ENCODE data around the gene SFXN5.

The SFXN5 gene

DNA sequence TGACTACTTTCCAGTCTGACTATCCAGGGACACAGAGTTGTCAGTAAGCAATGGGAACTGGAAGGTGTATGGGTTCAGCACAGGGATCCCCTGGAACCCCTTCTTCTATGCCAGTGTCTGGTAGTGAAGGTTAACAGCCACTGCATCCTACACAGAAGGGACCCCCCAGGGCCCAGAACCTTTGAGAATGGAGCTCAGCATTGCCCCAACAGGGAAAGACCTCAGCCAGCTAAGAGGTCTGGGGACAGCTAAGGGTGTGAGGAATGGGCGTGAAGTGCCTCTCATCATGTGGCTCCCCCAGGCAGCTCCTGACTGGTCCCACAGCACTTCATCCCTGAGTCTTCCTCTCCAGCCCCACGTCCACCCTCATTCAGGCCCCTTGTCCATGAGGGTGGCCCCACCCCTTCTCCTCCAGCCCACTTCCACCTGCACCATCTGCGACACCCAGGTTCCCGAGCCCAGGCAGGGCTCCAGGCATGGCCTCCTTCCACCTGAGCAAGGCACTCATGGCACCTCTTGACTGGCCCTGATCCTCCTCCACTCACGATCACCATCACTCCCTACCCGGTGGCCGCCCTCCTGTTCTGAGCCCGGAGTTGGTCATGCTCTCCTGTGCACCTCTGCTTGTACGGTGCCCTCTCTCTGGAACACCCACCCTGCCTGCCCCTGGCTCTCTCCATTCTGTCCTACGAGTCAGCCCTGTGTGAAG lies 77.1 kb downstream of the SFXN5 start:
- no peak overlapping the region for H3K4me3 ChIP-seq (ENCODE audit: severe bottlenecking)
- no peak overlapping the region for H3K27ac ChIP-seq (ENCODE audit: poor library complexity, severe bottlenecking)
- no peaks in the 10 kb centered on the region for H3K4me1 ChIP-seq (ENCODE audit: insufficient read depth, poor library complexity, severe bottlenecking)
- no peaks in the 10 kb centered on the region for H3K9me3 ChIP-seq (ENCODE audit: severe bottlenecking)
- TF ChIP-seq, protein P1, sequence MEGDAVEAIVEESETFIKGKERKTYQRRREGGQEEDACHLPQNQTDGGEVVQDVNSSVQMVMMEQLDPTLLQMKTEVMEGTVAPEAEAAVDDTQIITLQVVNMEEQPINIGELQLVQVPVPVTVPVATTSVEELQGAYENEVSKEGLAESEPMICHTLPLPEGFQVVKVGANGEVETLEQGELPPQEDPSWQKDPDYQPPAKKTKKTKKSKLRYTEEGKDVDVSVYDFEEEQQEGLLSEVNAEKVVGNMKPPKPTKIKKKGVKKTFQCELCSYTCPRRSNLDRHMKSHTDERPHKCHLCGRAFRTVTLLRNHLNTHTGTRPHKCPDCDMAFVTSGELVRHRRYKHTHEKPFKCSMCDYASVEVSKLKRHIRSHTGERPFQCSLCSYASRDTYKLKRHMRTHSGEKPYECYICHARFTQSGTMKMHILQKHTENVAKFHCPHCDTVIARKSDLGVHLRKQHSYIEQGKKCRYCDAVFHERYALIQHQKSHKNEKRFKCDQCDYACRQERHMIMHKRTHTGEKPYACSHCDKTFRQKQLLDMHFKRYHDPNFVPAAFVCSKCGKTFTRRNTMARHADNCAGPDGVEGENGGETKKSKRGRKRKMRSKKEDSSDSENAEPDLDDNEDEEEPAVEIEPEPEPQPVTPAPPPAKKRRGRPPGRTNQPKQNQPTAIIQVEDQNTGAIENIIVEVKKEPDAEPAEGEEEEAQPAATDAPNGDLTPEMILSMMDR (IDR thresholded peaks at IDR 0.05; ENCODE audit: poor library complexity, severe bottlenecking) = no peak
- no peaks in the 10 kb centered on the region for H3K36me3 ChIP-seq (ENCODE audit: low read depth)
- ATAC-seq (ENCODE audit: low read depth) (no peak), DNase-seq (ENCODE audit: low spot score) (peak; percentile 52)
- no peaks in the 10 kb centered on the region for H3K27me3 ChIP-seq (ENCODE audit: insufficient read depth, poor library complexity, severe bottlenecking)

DNA sequence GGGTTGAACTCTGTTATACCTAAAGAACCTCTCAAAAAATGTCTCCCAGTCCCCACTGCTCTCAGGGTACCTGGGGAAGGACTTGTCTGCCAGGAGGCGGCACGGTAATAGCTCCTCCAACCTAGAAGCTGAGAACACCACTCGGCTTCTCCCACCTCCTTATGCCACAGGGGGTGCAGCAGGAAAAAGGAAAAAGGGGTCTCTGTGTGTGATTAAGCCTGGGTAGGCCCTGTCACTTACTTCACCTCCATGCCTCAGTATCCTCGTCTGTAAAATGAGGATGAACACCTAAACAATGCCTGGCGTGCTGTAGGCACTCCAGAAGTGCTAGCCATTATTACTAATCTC lies 77.6 kb downstream of the SFXN5 start:
- Histone ChIP-seq H3K36me3 (ENCODE audit: low read depth) (no peaks in the 10 kb centered on the region), H3K4me1 (ENCODE audit: insufficient read depth, poor library complexity, severe bottlenecking) (no peaks in the 10 kb centered on the region), H3K4me3 (ENCODE audit: severe bottlenecking) (no peak overlapping the region), H3K9me3 (ENCODE audit: severe bottlenecking) (no peaks in the 10 kb centered on the region), H3K27ac (ENCODE audit: poor library complexity, severe bottlenecking) (no peak overlapping the region), H3K27me3 (ENCODE audit: insufficient read depth, poor library complexity, severe bottlenecking) (no peaks in the 10 kb centered on the region)
- DNase-seq (ENCODE audit: low spot score) (no peak), ATAC-seq (ENCODE audit: low read depth) (0 out of 3 replicates have a peak, but pooled peaks have one; percentile 8)
- TF ChIP-seq, protein P1 (IDR thresholded peaks at IDR 0.05; ENCODE audit: poor library complexity, severe bottlenecking) = no peak

DNA sequence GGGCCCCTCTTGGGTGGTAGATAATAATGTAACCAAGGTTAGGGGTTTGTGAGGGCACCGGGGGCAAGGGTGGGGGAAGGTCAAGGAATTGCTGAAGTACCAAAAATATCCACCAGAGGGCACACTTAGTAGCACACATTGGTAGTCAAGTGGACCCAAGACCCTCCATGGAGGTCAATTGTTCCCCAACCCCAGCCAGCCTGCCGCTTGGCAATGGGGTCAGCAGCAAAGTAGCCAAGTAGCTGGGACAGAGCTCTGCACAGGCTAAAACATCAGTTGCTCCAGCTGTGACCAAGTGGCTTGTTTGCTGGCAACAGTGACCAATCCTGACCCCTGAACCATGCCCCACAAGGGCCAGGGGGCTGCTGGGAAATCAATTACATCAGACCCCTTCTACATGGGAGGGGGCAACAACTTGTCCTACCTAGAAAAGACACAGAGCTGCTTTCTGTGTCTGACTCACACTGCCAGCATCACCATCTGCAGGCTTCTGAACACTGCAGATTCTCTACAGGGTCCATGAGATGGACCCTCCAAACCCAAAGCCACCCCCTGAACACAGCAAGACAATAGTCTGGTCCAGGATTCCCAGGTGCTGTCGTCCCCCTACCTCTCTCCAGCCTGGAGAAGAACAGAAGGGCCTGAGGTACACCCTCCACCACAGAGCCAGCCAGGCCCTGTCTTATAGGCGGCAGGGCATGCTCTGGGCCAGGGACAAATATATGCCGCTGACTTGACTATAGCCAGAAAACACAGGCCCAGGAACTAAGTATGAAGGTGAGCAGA lies 78.2 kb downstream of the SFXN5 start:
- Histone ChIP-seq H3K27me3 (ENCODE audit: insufficient read depth, poor library complexity, severe bottlenecking) (no peaks in the 10 kb centered on the region), H3K4me3 (ENCODE audit: severe bottlenecking) (no peak overlapping the region), H3K9me3 (ENCODE audit: severe bottlenecking) (no peaks in the 10 kb centered on the region), H3K36me3 (ENCODE audit: low read depth) (no peaks in the 10 kb centered on the region), H3K27ac (ENCODE audit: poor library complexity, severe bottlenecking) (no peak overlapping the region), H3K4me1 (ENCODE audit: insufficient read depth, poor library complexity, severe bottlenecking) (no peaks in the 10 kb centered on the region)
- TF ChIP-seq, protein P1 (IDR thresholded peaks at IDR 0.05; ENCODE audit: poor library complexity, severe bottlenecking) = peak; percentile 80
- DNase-seq (ENCODE audit: low spot score) = peak; percentile 22
- peak; percentile 44; the same call in 1 of the 3 replicates for ATAC-seq (ENCODE audit: low read depth)

DNA sequence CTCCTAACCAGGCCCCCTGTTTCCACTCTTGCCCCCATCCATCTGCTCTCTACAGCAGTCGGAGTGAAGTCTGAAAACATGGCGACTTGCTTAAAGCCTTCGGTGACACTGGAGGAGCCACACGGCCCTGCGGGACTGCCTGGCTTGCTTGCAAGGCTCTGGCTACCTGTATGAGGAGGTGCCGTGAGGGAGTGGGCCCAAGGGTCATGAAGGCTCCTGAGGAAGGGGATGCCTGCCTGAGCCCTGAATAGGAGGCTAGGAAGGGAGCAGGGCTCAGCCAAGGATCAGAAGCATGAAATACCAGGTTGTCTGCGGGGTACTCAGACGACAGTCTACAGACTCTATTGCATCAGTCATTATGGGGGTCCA lies 78.8 kb downstream of the SFXN5 start:
- Histone ChIP-seq H3K36me3 (ENCODE audit: low read depth) (no peaks in the 10 kb centered on the region), H3K27ac (ENCODE audit: poor library complexity, severe bottlenecking) (no peak overlapping the region), H3K4me1 (ENCODE audit: insufficient read depth, poor library complexity, severe bottlenecking) (no peaks in the 10 kb centered on the region), H3K9me3 (ENCODE audit: severe bottlenecking) (no peaks in the 10 kb centered on the region), H3K27me3 (ENCODE audit: insufficient read depth, poor library complexity, severe bottlenecking) (no peaks in the 10 kb centered on the region), H3K4me3 (ENCODE audit: severe bottlenecking) (no peak overlapping the region)
- DNase-seq (ENCODE audit: low spot score) = no peak
- ATAC-seq (ENCODE audit: low read depth) = no peak
- TF ChIP-seq, protein P1 (IDR thresholded peaks at IDR 0.05; ENCODE audit: poor library complexity, severe bottlenecking) = no peak
